ENCODE measurements around the gene CDC42EP4. TPM values are rescaled to one million over a fixed set of nuclear protein-coding genes. Genes with fewer than 3 reads are reported as not detected.

Gene CDC42EP4
- total and polyA plus RNA-seq, 2 donors (not counting 1 experiment from before 2014, with no cell fraction given) = 20.9 to 34.2 TPM

DNA sequence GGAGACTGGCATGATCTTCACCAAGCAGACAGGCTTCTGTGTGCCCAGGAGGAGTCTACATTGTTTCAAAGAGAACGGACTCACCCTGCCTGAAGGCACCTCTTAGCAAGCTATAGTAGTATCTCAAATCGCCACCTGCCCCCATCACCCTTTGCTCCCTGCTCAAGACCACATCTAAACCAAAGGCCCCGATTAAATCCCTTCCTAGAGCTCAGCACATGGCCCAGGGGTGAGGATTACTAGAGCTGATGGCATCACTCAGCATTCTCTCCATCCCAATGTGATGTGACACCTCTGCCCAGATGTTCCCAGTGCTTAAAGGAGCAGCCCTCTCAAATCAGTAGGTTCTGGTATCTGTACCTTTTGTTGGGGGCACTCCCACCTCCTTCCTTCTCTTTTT is 8.0 kb upstream of the CDC42EP4 start:
- no peak overlapping the region for H3K4me2 ChIP-seq (ENCODE audit: extremely low read depth, insufficient read depth, low read length)
- no peak overlapping the region for H3K4me3 ChIP-seq (replicated peaks in 1 of 4; ENCODE audit: control extremely low read depth in 1 of 4, insufficient read depth in 1 of 4, low read depth in 3 of 4, low read length in 4 of 4)
- no peak overlapping the region for H3K27ac ChIP-seq (ENCODE audit: insufficient read depth, low read length)
- DNase-seq (ENCODE audit: low read depth in 2 of 2) = no peak
- H4K20me1 ChIP-seq (ENCODE audit: control insufficient read depth, extremely low read depth, insufficient read depth, low read length) = no peaks in the 10 kb centered on the region
- peaks cover 3% of the 10 kb centered on the region for H3K27me3 ChIP-seq (ENCODE audit: control insufficient read depth, insufficient read depth, low read length)
- no peaks in the 10 kb centered on the region for H3K79me2 ChIP-seq (ENCODE audit: control insufficient read depth, insufficient read depth, low read length)
- no peaks in the 10 kb centered on the region for H3K9me3 ChIP-seq (ENCODE audit: control insufficient read depth, insufficient read depth, low read depth, low read length)
- H3K9ac ChIP-seq (ENCODE audit: insufficient read depth, low read length) = no peak overlapping the region
- TF ChIP-seq, protein P1, sequence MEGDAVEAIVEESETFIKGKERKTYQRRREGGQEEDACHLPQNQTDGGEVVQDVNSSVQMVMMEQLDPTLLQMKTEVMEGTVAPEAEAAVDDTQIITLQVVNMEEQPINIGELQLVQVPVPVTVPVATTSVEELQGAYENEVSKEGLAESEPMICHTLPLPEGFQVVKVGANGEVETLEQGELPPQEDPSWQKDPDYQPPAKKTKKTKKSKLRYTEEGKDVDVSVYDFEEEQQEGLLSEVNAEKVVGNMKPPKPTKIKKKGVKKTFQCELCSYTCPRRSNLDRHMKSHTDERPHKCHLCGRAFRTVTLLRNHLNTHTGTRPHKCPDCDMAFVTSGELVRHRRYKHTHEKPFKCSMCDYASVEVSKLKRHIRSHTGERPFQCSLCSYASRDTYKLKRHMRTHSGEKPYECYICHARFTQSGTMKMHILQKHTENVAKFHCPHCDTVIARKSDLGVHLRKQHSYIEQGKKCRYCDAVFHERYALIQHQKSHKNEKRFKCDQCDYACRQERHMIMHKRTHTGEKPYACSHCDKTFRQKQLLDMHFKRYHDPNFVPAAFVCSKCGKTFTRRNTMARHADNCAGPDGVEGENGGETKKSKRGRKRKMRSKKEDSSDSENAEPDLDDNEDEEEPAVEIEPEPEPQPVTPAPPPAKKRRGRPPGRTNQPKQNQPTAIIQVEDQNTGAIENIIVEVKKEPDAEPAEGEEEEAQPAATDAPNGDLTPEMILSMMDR (conservative IDR thresholded peaks at IDR 0.05 in 1 of 2, IDR thresholded peaks at IDR 0.05 in 1 of 2; ENCODE audit: low read depth in 1 of 2, low read length in 2 of 2) = no peak
- no peak for TF ChIP-seq EZH2 (IDR thresholded peaks at IDR 0.05; ENCODE audit: low read length, missing control alignments)
- no peaks in the 10 kb centered on the region for H3K36me3 ChIP-seq (ENCODE audit: control insufficient read depth, insufficient read depth, low read length)
- H2AFZ ChIP-seq (ENCODE audit: low read length) = no peak overlapping the region
- H3K4me1 ChIP-seq (ENCODE audit: control insufficient read depth, extremely low read depth, insufficient read depth, low read length) = peaks cover 5% of the 10 kb centered on the region

DNA sequence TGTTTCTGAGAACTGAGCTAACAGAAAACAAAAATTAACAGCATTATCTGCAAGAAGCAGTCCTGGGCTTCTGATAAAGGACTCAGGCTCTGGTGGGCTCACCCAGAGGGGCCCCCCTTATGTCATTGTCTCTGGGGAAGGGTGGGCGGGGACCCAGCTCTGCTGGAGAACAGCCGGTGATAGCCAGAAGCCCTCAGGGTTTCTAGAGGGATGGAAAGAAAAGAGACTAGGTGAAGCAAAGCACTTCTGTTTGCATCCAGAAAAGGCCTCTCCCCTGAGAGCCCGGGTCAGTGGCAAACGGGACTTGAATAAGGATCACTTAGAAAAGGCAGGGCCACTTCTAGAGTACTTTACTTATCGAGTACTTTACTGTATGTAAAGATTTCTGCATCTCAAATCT is 7.0 kb upstream of the CDC42EP4 start:
- Histone ChIP-seq H3K4me3 (replicated peaks in 1 of 4; ENCODE audit: control extremely low read depth in 1 of 4, insufficient read depth in 1 of 4, low read depth in 3 of 4, low read length in 4 of 4) (no peak overlapping the region), H3K27me3 (ENCODE audit: control insufficient read depth, insufficient read depth, low read length) (peaks cover 3% of the 10 kb centered on the region), H4K20me1 (ENCODE audit: control insufficient read depth, extremely low read depth, insufficient read depth, low read length) (no peaks in the 10 kb centered on the region), H3K27ac (ENCODE audit: insufficient read depth, low read length) (no peak overlapping the region), H3K4me1 (ENCODE audit: control insufficient read depth, extremely low read depth, insufficient read depth, low read length) (peaks cover 3% of the 10 kb centered on the region), H3K9me3 (ENCODE audit: control insufficient read depth, insufficient read depth, low read depth, low read length) (no peaks in the 10 kb centered on the region), H2AFZ (ENCODE audit: low read length) (no peak overlapping the region), H3K4me2 (ENCODE audit: extremely low read depth, insufficient read depth, low read length) (no peak overlapping the region), H3K36me3 (ENCODE audit: control insufficient read depth, insufficient read depth, low read length) (no peaks in the 10 kb centered on the region), H3K9ac (ENCODE audit: insufficient read depth, low read length) (no peak overlapping the region), H3K79me2 (ENCODE audit: control insufficient read depth, insufficient read depth, low read length) (no peaks in the 10 kb centered on the region)
- no peak for TF ChIP-seq EZH2 (IDR thresholded peaks at IDR 0.05; ENCODE audit: low read length, missing control alignments)
- TF ChIP-seq, protein P1 (conservative IDR thresholded peaks at IDR 0.05 in 1 of 2, IDR thresholded peaks at IDR 0.05 in 1 of 2; ENCODE audit: low read depth in 1 of 2, low read length in 2 of 2) = no peak
- DNase-seq (ENCODE audit: low read depth in 2 of 2) = no peak

DNA sequence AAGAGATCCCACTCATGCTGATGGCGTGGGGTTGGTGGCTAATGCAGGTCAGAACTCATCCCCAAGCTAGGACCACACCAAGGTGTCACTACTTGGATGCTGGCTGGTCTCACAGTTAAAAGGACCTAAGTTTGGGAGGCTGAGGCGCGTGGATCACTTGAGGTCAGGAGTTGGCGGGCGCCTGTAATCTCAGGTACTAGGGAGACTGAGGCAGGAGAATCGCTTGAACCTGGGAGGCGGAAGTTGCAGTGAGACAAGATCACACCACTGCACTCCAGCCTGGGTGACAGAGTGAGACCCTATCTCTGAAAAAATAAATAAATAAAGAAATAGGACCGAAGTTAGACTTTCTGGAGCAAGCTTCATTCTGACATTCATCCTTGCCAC is 6.6 kb upstream of the CDC42EP4 start:
- H3K4me2 ChIP-seq (ENCODE audit: extremely low read depth, insufficient read depth, low read length) = no peak overlapping the region
- no peak for DNase-seq (ENCODE audit: low read depth in 2 of 2)
- H3K4me3 ChIP-seq (replicated peaks in 1 of 4; ENCODE audit: control extremely low read depth in 1 of 4, insufficient read depth in 1 of 4, low read depth in 3 of 4, low read length in 4 of 4) = no peak overlapping the region
- no peaks in the 10 kb centered on the region for H3K9me3 ChIP-seq (ENCODE audit: control insufficient read depth, insufficient read depth, low read depth, low read length)
- no peaks in the 10 kb centered on the region for H4K20me1 ChIP-seq (ENCODE audit: control insufficient read depth, extremely low read depth, insufficient read depth, low read length)
- no peaks in the 10 kb centered on the region for H3K36me3 ChIP-seq (ENCODE audit: control insufficient read depth, insufficient read depth, low read length)
- H3K4me1 ChIP-seq (ENCODE audit: control insufficient read depth, extremely low read depth, insufficient read depth, low read length) = peaks cover 2% of the 10 kb centered on the region
- H3K27ac ChIP-seq (ENCODE audit: insufficient read depth, low read length) = no peak overlapping the region
- peaks cover 3% of the 10 kb centered on the region for H3K27me3 ChIP-seq (ENCODE audit: control insufficient read depth, insufficient read depth, low read length)
- no peak overlapping the region for H2AFZ ChIP-seq (ENCODE audit: low read length)
- no peaks in the 10 kb centered on the region for H3K79me2 ChIP-seq (ENCODE audit: control insufficient read depth, insufficient read depth, low read length)
- no peak overlapping the region for H3K9ac ChIP-seq (ENCODE audit: insufficient read depth, low read length)
- TF ChIP-seq, protein P1 (conservative IDR thresholded peaks at IDR 0.05 in 1 of 2, IDR thresholded peaks at IDR 0.05 in 1 of 2; ENCODE audit: low read depth in 1 of 2, low read length in 2 of 2) = no peak
- no peak for TF ChIP-seq EZH2 (IDR thresholded peaks at IDR 0.05; ENCODE audit: low read length, missing control alignments)

Data from fibroblast of lung (primary cell).